GM19043 (cell line): Measurements from ENCODE around the gene KRTAP5-8.
"Not testable (repeated sequence)": the region's sequence is repeated elsewhere in the genome, so short reads cannot be mapped to it uniquely, and the experiment has no call there.

Experiments
- ATAC-seq: cut with Tn5 transposase; IDR thresholded peaks from one replicate; pipeline ENCODE4 v1.9.1; 2021; ENCODE audit warnings: low read depth; ENCODE audit not compliant: unreplicated experiment

KRTAP5-8 gene

GRCh38 chr11:71542879-71543777 lies 5.3 kb downstream of the KRTAP5-8 start:
- ATAC-seq = no peak

DNA sequence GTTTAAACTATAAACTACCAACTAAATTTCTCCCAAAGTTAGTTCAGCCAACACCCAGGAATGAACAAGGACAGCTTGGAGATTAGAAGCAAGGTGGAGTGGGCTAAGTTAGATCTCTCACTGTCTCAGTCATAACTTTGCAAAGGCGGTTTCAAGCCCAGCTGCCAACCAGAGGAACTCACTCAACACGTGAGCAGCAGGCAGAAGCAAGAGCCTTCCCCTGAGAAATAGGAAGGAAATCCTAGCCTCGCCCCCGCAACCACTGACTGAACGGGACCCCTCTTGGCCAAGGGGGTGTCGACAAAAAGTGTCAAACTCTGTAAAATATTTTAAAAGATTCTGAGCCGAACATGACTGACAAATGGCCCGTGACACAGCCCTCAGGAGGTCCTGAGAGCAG lies 6.0 kb downstream of the KRTAP5-8 start:
- ATAC-seq = no peak

DNA sequence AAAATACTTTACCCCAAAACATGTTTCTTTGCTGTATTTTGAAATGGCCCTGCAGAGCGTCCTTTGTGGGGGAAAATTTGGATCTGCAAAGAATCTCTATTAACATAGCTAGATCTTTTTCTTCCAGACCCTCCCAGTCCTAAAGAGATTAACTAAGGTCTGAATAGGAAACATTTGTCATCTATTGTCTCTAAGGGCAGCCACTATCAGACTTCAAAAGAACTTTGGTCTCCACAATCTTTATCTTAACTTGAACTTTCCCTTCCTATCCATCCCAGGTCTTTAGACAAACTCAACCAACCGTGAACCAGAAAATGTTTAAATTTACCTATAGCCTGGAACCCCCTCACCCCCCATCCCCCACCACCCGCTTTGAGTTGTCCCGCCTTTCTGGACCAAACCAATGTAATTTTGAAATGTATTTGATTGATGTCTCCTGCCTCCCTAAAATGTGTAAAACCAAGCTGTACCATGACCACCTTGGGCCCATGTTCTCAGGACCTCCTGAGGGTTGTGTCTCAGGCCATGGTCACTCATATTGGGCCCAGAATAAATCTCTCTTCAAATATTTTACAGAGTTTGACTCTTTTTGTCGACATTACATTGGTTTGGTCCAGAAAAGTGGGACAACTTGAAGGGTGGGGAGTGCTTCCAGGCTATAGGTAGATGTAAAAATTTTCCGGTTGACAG lies 6.8 kb downstream of the KRTAP5-8 start:
- ATAC-seq = no peak

DNA sequence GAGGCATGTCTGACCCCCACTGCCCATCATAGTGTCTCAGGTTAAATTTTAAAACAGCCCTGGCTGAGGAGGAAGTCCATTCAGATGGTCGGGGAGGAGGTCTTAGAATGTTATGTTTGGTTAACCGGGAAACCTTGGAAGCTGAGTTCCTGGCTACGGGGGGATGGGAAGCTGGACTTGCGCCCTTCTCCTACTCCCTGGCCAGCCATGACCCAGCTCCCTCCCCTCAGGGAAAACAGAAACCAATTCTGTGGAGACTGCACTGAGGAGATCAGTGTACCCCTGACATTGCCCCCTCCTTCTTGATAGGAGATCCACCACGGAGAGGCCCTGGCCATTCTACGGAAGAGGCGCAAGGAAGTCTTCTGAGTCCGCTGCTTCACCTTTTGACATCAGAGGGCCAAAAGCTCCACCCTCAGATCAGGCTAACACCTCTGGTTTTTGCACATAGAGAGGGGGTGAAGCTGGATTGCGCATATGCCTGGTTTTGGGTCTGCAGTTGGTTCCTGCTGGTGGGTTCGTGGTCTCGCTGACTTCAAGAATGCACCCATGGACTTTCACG lies 7.7 kb downstream of the KRTAP5-8 start:
- no peak for ATAC-seq

- no peak for ATAC-seq
Observed at GRCh38 chr11:71548120-71548519, 10.3 kb downstream of the KRTAP5-8 start, which contains the start of gene KRTAP5-9. Gene KRTAP5-9, plus strand, starts transcription at chr11:71548420. Its CDS starts 238 bp downstream, at chr11:71548658.

- no peak for ATAC-seq
Observed at GRCh38 chr11:71548716-71549151, 10.9 kb downstream of the KRTAP5-8 start.

- ATAC-seq = no peak
Observed at GRCh38 chr11:71551711-71552110, 13.9 kb downstream of the KRTAP5-8 start.

DNA sequence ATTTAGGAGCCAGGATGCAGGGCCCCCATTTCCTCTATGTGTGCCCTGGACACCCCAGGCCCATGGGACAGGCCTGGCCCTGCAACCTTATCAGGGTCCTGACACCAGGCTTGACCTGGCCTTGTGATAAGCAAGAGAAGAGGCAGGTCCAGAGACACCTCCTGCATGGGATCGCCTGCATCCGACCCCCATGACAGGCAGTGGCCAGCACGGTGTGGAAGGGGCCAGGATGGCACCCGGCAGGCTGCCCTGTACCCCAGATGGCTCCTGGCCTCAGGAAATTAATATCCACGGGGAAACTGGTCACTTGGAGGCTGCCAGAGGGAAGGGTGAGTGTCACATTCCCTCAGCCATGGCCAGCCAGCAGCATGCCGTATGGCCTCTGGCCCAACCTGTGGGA lies 17.2 kb downstream of the KRTAP5-8 start:
- no peak for ATAC-seq

DNA sequence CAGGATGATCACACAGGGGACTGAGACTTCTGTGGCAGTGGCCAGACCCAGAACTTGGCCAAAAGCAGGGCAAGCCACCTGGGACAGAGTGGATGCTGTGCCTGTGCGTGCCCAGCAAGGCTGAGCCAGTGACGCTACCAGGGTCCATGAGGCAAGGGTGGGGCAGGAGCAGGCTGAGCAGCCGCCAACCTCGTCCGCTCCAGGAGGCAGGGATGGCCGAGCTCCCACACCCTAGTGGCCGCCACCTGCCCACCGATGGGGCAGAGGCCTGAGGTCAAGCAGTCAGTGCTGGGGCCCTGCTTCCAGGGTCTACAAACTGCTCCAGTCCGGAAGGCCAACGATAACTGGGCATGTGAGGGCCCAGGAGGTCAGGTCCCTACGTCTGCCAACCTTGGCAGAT lies 17.7 kb downstream of the KRTAP5-8 start:
- no peak for ATAC-seq

DNA sequence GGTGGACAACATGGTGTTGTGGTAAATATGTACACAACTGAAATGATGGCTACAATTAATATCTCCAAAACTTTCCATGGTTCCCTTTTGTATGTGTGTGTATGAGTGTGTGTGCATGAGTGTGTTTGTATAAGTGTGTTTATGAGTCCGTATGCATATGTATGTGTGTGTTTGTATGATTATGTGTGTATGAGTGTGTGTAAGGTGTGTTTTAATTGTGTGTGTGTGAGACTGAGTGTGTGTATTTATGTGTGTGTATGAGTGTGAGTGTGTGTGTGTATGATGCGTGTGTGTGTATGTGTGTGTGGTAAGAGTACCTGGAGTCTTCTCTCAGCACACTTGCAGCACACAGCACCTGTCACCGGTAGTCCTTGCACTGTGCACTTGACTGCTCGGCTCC lies 18.2 kb downstream of the KRTAP5-8 start:
- ATAC-seq = no peak

DNA sequence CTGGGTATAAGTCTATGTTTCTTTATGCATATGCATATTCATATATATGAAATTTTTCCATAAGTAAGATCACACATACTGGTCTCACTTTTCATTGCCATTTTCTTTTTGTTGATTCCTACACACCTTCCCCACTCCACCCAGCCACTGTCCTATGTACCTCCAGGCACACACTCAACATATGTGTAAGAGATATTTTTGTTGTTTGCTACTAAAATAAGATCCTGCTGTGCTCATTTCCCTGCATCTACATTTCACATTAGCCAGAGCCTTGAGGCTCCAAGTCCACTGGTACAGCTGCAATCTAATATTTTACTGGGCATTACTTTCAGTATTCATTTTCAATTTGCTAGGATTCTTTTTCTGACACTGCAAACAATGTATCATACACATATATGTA lies 19.4 kb downstream of the KRTAP5-8 start:
- ATAC-seq = no peak

GRCh38 chr11:71558996-71559395 lies 21.2 kb downstream of the KRTAP5-8 start:
- ATAC-seq = no peak

DNA sequence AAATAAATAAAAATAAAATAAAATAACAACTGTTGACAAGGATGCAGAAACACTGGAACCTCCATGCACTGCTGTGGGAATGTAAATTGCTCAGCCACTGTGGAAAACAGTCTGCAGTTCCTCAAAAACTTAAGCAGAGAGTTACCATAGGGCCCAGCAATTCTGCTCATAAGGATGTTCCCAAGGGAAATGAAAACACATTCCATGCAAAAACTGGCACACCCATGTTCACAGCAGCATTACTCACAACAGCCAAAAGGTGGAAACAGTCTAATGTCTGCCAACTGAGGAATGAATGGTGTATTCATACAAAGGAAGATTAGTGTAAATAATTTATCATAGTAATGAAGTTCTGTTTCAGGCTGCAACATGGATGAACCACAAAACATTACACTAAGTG lies 24.3 kb downstream of the KRTAP5-8 start:
- no peak for ATAC-seq

- no peak for ATAC-seq
Observed at GRCh38 chr11:71563406-71563805, 25.6 kb downstream of the KRTAP5-8 start.

DNA sequence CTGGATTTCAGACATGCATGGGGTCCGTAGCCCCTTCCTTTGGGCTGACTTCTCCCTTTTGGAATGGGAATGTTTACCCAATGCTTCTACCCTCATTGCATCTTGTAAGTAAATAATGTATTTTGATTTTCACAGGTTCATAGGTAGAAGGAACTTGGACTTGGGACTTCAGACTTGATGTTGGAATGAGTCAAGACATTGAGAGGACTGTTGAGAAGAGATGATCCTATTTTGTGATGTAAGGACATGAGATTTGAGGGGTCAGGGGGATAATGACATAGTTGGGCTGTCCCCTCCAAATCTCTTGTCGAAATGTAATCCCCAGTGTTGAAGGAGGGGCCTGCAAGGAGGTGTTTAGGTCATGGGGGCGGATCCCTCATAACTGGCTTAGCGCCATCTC lies 26.6 kb downstream of the KRTAP5-8 start:
- no peak for ATAC-seq

DNA sequence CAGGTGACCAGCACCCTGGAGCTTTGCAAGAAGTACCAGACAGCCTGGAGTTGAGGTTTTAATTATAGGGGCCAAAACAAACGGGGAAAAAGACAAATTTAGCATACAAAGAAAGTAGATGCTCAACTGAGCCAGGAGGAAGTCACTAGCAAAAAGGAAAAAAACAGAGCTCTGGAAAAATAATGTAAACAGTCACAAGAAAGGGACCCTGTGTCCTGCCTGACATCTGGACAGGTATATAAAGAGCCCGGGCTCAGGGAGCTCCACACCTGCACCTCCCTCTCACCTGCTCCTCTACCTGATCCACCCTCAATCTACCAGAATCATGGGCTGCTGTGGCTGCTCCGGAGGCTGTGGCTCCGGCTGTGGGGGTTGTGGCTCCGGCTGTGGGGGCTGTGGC lies 27.4 kb downstream of the KRTAP5-8 start, which contains the start of gene KRTAP5-10:
TSS of gene KRTAP5-10 (plus strand) at position 301 of the 400 bp plus-strand sequence. CDS start at position 326, 25 bp downstream.
- ATAC-seq = no peak

DNA sequence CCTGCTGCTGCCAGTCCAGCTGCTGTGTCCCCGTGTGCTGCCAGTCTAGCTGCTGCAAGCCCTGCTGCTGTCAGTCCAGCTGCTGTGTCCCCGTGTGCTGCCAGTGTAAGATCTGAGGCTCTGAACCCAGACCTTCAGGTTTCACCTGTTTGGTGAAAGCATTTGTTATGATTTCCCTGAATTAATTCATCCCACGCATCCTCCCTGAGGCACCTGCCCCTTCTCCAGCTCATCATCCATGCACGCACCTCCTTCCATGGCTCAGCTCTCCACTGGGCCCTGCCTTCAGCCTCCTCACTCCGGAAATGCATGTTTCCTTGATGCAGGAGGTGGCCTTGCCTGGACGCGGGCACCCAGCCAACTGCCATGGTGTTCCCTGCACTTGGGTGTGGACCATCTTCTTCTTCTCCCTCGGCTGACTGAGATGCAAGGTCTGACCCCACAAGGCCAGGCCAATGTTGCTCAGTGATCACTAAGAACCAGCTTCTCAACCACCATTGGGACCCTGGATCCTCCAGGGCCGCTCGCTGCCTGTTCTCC lies 28.3 kb downstream of the KRTAP5-8 start:
- no peak for ATAC-seq

GRCh38 chr11:71566626-71567599 lies 29.1 kb downstream of the KRTAP5-8 start:
- not testable (repeated sequence) for ATAC-seq

DNA sequence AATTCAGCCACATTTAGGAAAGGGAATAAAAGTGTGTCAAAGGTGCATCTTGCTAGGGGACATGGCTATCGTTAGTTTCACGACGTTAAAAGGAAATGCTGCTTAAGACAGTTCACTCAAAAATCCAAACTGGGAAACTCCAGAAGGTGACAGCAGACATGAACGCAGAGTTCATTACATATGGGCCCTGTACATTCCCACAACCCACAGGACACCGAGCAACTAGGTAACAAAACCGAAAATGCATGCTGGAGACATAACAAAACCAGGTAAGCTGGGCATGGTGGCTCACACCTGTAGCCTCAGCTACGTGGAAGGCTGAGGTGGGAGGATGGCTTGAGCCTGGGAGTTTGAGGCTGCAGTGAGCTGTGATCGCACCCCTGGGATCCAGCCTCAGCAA lies 29.8 kb downstream of the KRTAP5-8 start:
- ATAC-seq = not testable (repeated sequence)
